GM19351 (cell line): ENCODE measurements around the gene CCM2.
"Not testable (repeated sequence)": the region's sequence is repeated elsewhere in the genome, so short reads cannot be mapped to it uniquely, and the experiment has no call there.

Experiments used
- ATAC-seq: cut with Tn5 transposase; IDR thresholded peaks from one replicate; pipeline ENCODE4 v1.9.1; 2021; ENCODE audit warnings: mild to moderate bottlenecking, moderate library complexity; ENCODE audit not compliant: unreplicated experiment

Gene CCM2

GRCh38 chr7:44979481-44980392 lies 20.3 kb upstream of the CCM2 start:
- ATAC-seq = no peak

GRCh38 chr7:44980393-44981034 lies 19.5 kb upstream of the CCM2 start:
- peak; percentile 48 for ATAC-seq

- ATAC-seq = peak; percentile 1
Measured at GRCh38 chr7:44981035-44981706, 18.8 kb upstream of the CCM2 start.

- no peak for ATAC-seq
Measured at GRCh38 chr7:44982535-44982923, 17.5 kb upstream of the CCM2 start.

- no peak for ATAC-seq
Measured at GRCh38 chr7:44982970-44983369, 17.0 kb upstream of the CCM2 start.

- ATAC-seq = no peak
Measured at GRCh38 chr7:44983742-44984477, 16.1 kb upstream of the CCM2 start.

- ATAC-seq = no peak
Measured at GRCh38 chr7:44984478-44984758, 15.6 kb upstream of the CCM2 start.

- no peak for ATAC-seq
Measured at GRCh38 chr7:44985033-44985695, 14.8 kb upstream of the CCM2 start.

- ATAC-seq = no peak
Measured at GRCh38 chr7:44985900-44986217, 14.1 kb upstream of the CCM2 start.

GRCh38 chr7:44986218-44987053 lies 13.6 kb upstream of the CCM2 start:
- ATAC-seq = peak; percentile 92

- no peak for ATAC-seq
Measured at GRCh38 chr7:44987457-44987856, 12.5 kb upstream of the CCM2 start.

GRCh38 chr7:44987996-44988395 lies 12.0 kb upstream of the CCM2 start:
- ATAC-seq = no peak

- ATAC-seq = no peak
Measured at GRCh38 chr7:44988701-44989100, 11.3 kb upstream of the CCM2 start.

- no peak for ATAC-seq
Measured at GRCh38 chr7:44989132-44989531, 10.9 kb upstream of the CCM2 start.

- ATAC-seq = no peak
Measured at GRCh38 chr7:44990109-44991023, 9.6 kb upstream of the CCM2 start.

- ATAC-seq = not testable (repeated sequence)
Measured at GRCh38 chr7:44992004-44992795, 7.8 kb upstream of the CCM2 start.

- no peak for ATAC-seq
Measured at GRCh38 chr7:44994877-44995554, 5.0 kb upstream of the CCM2 start.
